Karpas-422 (cell line): ENCODE results near the gene IL6. TPM values are rescaled to one million over a fixed set of nuclear protein-coding genes. Genes with fewer than 3 reads are reported as not detected.
A peak's percentile ranks its signal among the peaks of the same experiment; 100 is the strongest.

ENCODE experiments used
- DNase-seq: peaks from one replicate; pipeline ENCODE4 v3.0.0-alpha.2; 2015
- H2AFZ ChIP-seq: fragments of 200-600 bp; sonication (generic); 2 replicates; pipeline ENCODE4 v1.6.1; 2014; ENCODE audit warnings: antibody characterized with exemption, low read length, mixed read lengths
- H3K27ac ChIP-seq: fragments of 200-600 bp; sonication (generic); 2 replicates; pipeline ENCODE4 v1.5.1; 2014; ENCODE audit warnings: mild to moderate bottlenecking, low read length, moderate library complexity
- H3K27me3 ChIP-seq: fragments of 200-600 bp; sonication (generic); 2 replicates; pipeline ENCODE4 v1.6.1; 2014; ENCODE audit warnings: low read length, mixed read lengths
- H3K36me3 ChIP-seq: fragments of 200-600 bp; sonication (generic); 2 replicates; pipeline ENCODE4 v1.6.1; 2014; ENCODE audit warnings: low read length, mixed read lengths; ENCODE audit not compliant: insufficient read depth
- H3K4me1 ChIP-seq: fragments of 200-600 bp; sonication (generic); 2 replicates; pipeline ENCODE4 v1.6.1; 2014; ENCODE audit warnings: mild to moderate bottlenecking, low read length, mixed read lengths
- H3K4me2 ChIP-seq: fragments of 200-600 bp; sonication (generic); 2 replicates; pipeline ENCODE4 v1.6.1; 2014; ENCODE audit warnings: low read length, low read depth, mild to moderate bottlenecking; ENCODE audit not compliant: poor library complexity, severe bottlenecking
- H3K4me3 ChIP-seq: fragments of 200-600 bp; sonication (generic); 2 replicates; pipeline ENCODE4 v1.5.1; 2014; ENCODE audit warnings: mild to moderate bottlenecking, antibody characterized with exemption, low read length, mixed read lengths
- H3K79me2 ChIP-seq: fragments of 200-600 bp; sonication (generic); 2 replicates; pipeline ENCODE4 v1.6.1; 2014; ENCODE audit warnings: mild to moderate bottlenecking, low read length, mixed read lengths
- H3K9ac ChIP-seq: fragments of 200-600 bp; sonication (generic); 2 replicates; pipeline ENCODE4 v1.6.0; 2014; ENCODE audit warnings: low read length
- H3K9me2 ChIP-seq: fragments of 200-600 bp; sonication (generic), shearing (Covaris generic); replicated peaks from 2 replicates; pipeline ENCODE4 v1.6.0; 2014; ENCODE audit warnings: mild to moderate bottlenecking, low read length, moderate library complexity; ENCODE audit not compliant: insufficient read depth
- H3K9me3 ChIP-seq: fragments of 300-700, 200-600 bp; sonication (generic); 2 replicates; pipeline ENCODE4 v1.6.1; 2014; ENCODE audit warnings: low read length, mixed read lengths
- H4K20me1 ChIP-seq: fragments of 200-600 bp; sonication (generic); 2 replicates; pipeline ENCODE4 v1.6.1; 2014; ENCODE audit warnings: mild to moderate bottlenecking, antibody characterized with exemption, low read length, low read depth; ENCODE audit not compliant: insufficient read depth
- total RNA-seq: library from RNA; depleted of rRNA; stranded (reverse); fragments of >200 nt; shearing (Covaris generic); gene quantifications from 2 replicates; pipeline ENCODE4 v1.2.3, GENCODE V29; 2014; ENCODE audit warnings: low replicate concordance

The IL6 gene
- total RNA-seq, 1 experiment from 2014 or later = not detected

- H4K20me1 ChIP-seq = no peaks in the 10 kb centered on the region
- H3K4me2 ChIP-seq = no peak overlapping the region
- no peak overlapping the region for H3K9ac ChIP-seq
- no peaks in the 10 kb centered on the region for H3K9me2 ChIP-seq
- H3K36me3 ChIP-seq = no peaks in the 10 kb centered on the region
- H3K4me1 ChIP-seq = no peaks in the 10 kb centered on the region
- H3K79me2 ChIP-seq = no peaks in the 10 kb centered on the region
- H2AFZ ChIP-seq = no peak overlapping the region
- H3K9me3 ChIP-seq = no peaks in the 10 kb centered on the region
- DNase-seq = peak; percentile 12
- H3K27ac ChIP-seq = no peak overlapping the region
- no peaks in the 10 kb centered on the region for H3K27me3 ChIP-seq
- no peak overlapping the region for H3K4me3 ChIP-seq
Measured at GRCh38 chr7:22718911-22719420, 8.0 kb upstream of the IL6 start.

- H3K27me3 ChIP-seq = no peaks in the 10 kb centered on the region
- H3K9me2 ChIP-seq = no peaks in the 10 kb centered on the region
- no peaks in the 10 kb centered on the region for H3K9me3 ChIP-seq
- no peak overlapping the region for H3K9ac ChIP-seq
- H3K27ac ChIP-seq = no peak overlapping the region
- H4K20me1 ChIP-seq = no peaks in the 10 kb centered on the region
- H3K36me3 ChIP-seq = no peaks in the 10 kb centered on the region
- H3K4me3 ChIP-seq = no peak overlapping the region
- DNase-seq = peak; percentile 36
- no peak overlapping the region for H2AFZ ChIP-seq
- H3K4me1 ChIP-seq = peaks cover 8% of the 10 kb centered on the region
- no peaks in the 10 kb centered on the region for H3K79me2 ChIP-seq
- no peak overlapping the region for H3K4me2 ChIP-seq
Measured at GRCh38 chr7:22720791-22721786, 5.9 kb upstream of the IL6 start.

- peak; percentile 16 for DNase-seq
- H3K9me3 ChIP-seq = no peaks in the 10 kb centered on the region
- H3K27me3 ChIP-seq = no peaks in the 10 kb centered on the region
- H3K9me2 ChIP-seq = no peaks in the 10 kb centered on the region
- no peaks in the 10 kb centered on the region for H4K20me1 ChIP-seq
- H3K27ac ChIP-seq = no peak overlapping the region
- no peaks in the 10 kb centered on the region for H3K36me3 ChIP-seq
- H2AFZ ChIP-seq = no peak overlapping the region
- no peak overlapping the region for H3K4me2 ChIP-seq
- no peak overlapping the region for H3K9ac ChIP-seq
- H3K79me2 ChIP-seq = no peaks in the 10 kb centered on the region
- H3K4me1 ChIP-seq = peaks cover 20% of the 10 kb centered on the region
- no peak overlapping the region for H3K4me3 ChIP-seq
Measured at GRCh38 chr7:22722536-22723180, 4.3 kb upstream of the IL6 start.

GRCh38 chr7:22723181-22723601 lies 3.8 kb upstream of the IL6 start:
- DNase-seq = peak; percentile 10
- Histone ChIP-seq H3K27ac (no peak overlapping the region), H3K9ac (no peak overlapping the region), H2AFZ (no peak overlapping the region), H3K4me3 (no peak overlapping the region), H3K9me2 (no peaks in the 10 kb centered on the region), H4K20me1 (no peaks in the 10 kb centered on the region), H3K36me3 (no peaks in the 10 kb centered on the region), H3K27me3 (no peaks in the 10 kb centered on the region), H3K79me2 (no peaks in the 10 kb centered on the region), H3K4me2 (no peak overlapping the region), H3K9me3 (no peaks in the 10 kb centered on the region), H3K4me1 (peaks cover 20% of the 10 kb centered on the region)

- Histone ChIP-seq H3K4me3 (no peak overlapping the region), H3K36me3 (no peaks in the 10 kb centered on the region), H3K9me2 (no peaks in the 10 kb centered on the region), H4K20me1 (no peaks in the 10 kb centered on the region), H3K79me2 (no peaks in the 10 kb centered on the region), H2AFZ (no peak overlapping the region), H3K27me3 (no peaks in the 10 kb centered on the region), H3K9me3 (no peaks in the 10 kb centered on the region), H3K9ac (no peak overlapping the region), H3K4me2 (no peak overlapping the region), H3K27ac (no peak overlapping the region), H3K4me1 (peaks cover 20% of the 10 kb centered on the region)
- peak; percentile 9 for DNase-seq
Measured at GRCh38 chr7:22723637-22724036, 3.4 kb upstream of the IL6 start.

- peak; percentile 20 for DNase-seq
- H3K36me3 ChIP-seq = no peaks in the 10 kb centered on the region
- no peaks in the 10 kb centered on the region for H3K9me2 ChIP-seq
- no peak overlapping the region for H2AFZ ChIP-seq
- H3K9me3 ChIP-seq = no peaks in the 10 kb centered on the region
- no peak overlapping the region for H3K9ac ChIP-seq
- H4K20me1 ChIP-seq = no peaks in the 10 kb centered on the region
- H3K4me2 ChIP-seq = peak overlapping the region; percentile 18
- no peak overlapping the region for H3K27ac ChIP-seq
- H3K4me3 ChIP-seq = no peak overlapping the region
- peaks cover 20% of the 10 kb centered on the region for H3K4me1 ChIP-seq
- no peaks in the 10 kb centered on the region for H3K27me3 ChIP-seq
- H3K79me2 ChIP-seq = no peaks in the 10 kb centered on the region
Measured at GRCh38 chr7:22724861-22725260, 2.1 kb upstream of the IL6 start.

GRCh38 chr7:22725585-22725984 lies 1.4 kb upstream of the IL6 start:
- Histone ChIP-seq H3K27me3 (no peaks in the 10 kb centered on the region), H3K4me2 (peak overlapping the region; percentile 18), H3K4me3 (peak overlapping the region; percentile 38; the same call in 1 of the 2 replicates), H3K36me3 (no peaks in the 10 kb centered on the region), H3K79me2 (no peaks in the 10 kb centered on the region), H3K9me2 (no peaks in the 10 kb centered on the region), H3K9me3 (no peaks in the 10 kb centered on the region), H3K9ac (no peak overlapping the region), H4K20me1 (no peaks in the 10 kb centered on the region), H3K4me1 (peaks cover 20% of the 10 kb centered on the region), H2AFZ (no peak overlapping the region), H3K27ac (no peak overlapping the region)
- DNase-seq = peak; percentile 63

GRCh38 chr7:22726345-22726906 lies 574 bp upstream of the IL6 start:
- Histone ChIP-seq H3K4me3 (no peak overlapping the region), H2AFZ (no peak overlapping the region), H3K4me2 (no peak overlapping the region), H3K79me2 (no peaks in the 10 kb centered on the region), H3K36me3 (no peaks in the 10 kb centered on the region), H3K9me2 (no peaks in the 10 kb centered on the region), H3K4me1 (peaks cover 22% of the 10 kb centered on the region), H3K9ac (no peak overlapping the region), H3K9me3 (no peaks in the 10 kb centered on the region), H4K20me1 (no peaks in the 10 kb centered on the region), H3K27ac (no peak overlapping the region), H3K27me3 (no peaks in the 10 kb centered on the region)
- peak; percentile 84 for DNase-seq
